ENCODE data around the gene CTDSPL. TPM values are rescaled to one million over a fixed set of nuclear protein-coding genes. Genes with fewer than 3 reads are reported as not detected.

CTDSPL gene
- total and polyA plus RNA-seq, 4 donors, result 8.4 to 17.2 (median 14.2) TPM

- no peak overlapping the region for H3K27ac ChIP-seq (ENCODE audit: low read depth in 1 of 2, low read length in 2 of 2)
- H3K9ac ChIP-seq (ENCODE audit: low read depth in 1 of 2, low read length in 2 of 2), result no peak overlapping the region
- DNase-seq (ENCODE audit: low spot score), result no peak
- no peak overlapping the region for H3K4me3 ChIP-seq (ENCODE audit: low read depth in 1 of 3, low read length in 3 of 3)
- no peaks in the 10 kb centered on the region for H3K27me3 ChIP-seq (ENCODE audit: control insufficient read depth in 4 of 4, insufficient read depth in 4 of 4, low read length in 3 of 4)
- 93% methylated on average over 3 of the region's 3 CpGs for WGBS
- H3K36me3 ChIP-seq (ENCODE audit: control insufficient read depth in 4 of 4, insufficient read depth in 3 of 4, low read depth in 1 of 4, low read length in 3 of 4), result no peaks in the 10 kb centered on the region
- H3K9me3 ChIP-seq (ENCODE audit: control insufficient read depth in 4 of 4, low read length in 3 of 4), result no peaks in the 10 kb centered on the region
- no peak for TF ChIP-seq CTCF (IDR thresholded peaks at IDR 0.05; ENCODE audit: low read depth, low read length, missing input control)
- TF ChIP-seq FOXA2 (IDR thresholded peaks at IDR 0.05), result no peak
- no peak for TF ChIP-seq REST (IDR thresholded peaks at IDR 0.05)
- no peak for TF ChIP-seq HNF4G (IDR thresholded peaks at IDR 0.05)
- TF ChIP-seq EGR1 (IDR thresholded peaks at IDR 0.05; ENCODE audit: low read depth in 2 of 2), result no peak
- TF ChIP-seq RXRA (IDR thresholded peaks at IDR 0.05), result no peak
- TF ChIP-seq ATF3 (IDR thresholded peaks at IDR 0.05), result no peak
- TF ChIP-seq MAX (IDR thresholded peaks at IDR 0.05), result no peak
- no peak for TF ChIP-seq FOXA1 (IDR thresholded peaks at IDR 0.05)
- TF ChIP-seq SP1 (IDR thresholded peaks at IDR 0.05), result no peak
- TF ChIP-seq GABPA (IDR thresholded peaks at IDR 0.05 in 1 of 2, conservative IDR thresholded peaks at IDR 0.05 in 1 of 2), result no peak
- no peak for TF ChIP-seq HNF4A (conservative IDR thresholded peaks at IDR 0.05)
- no peak for TF ChIP-seq YY1 (IDR thresholded peaks at IDR 0.05)
- TF ChIP-seq ZBTB33 (IDR thresholded peaks at IDR 0.05), result no peak
- TF ChIP-seq NR2F2 (IDR thresholded peaks at IDR 0.05), result no peak
- no peak for TF ChIP-seq JUND (IDR thresholded peaks at IDR 0.05)
- H3K4me1 ChIP-seq (ENCODE audit: control insufficient read depth in 4 of 4, insufficient read depth in 4 of 4, low read length in 3 of 4), result peaks cover 5 to 46% (median 37%) of the 10 kb centered on the region in 4 donors
These were observed 26.7 kb downstream of the CTDSPL start for GRCh38 chr3:37888421-37888820.

- no peak for DNase-seq (ENCODE audit: low spot score)
- Histone ChIP-seq H3K4me1 (ENCODE audit: control insufficient read depth in 4 of 4, insufficient read depth in 4 of 4, low read length in 3 of 4) (peaks cover 5 to 51% (median 35%) of the 10 kb centered on the region in 4 donors), H3K9me3 (ENCODE audit: control insufficient read depth in 4 of 4, low read length in 3 of 4) (no peaks in the 10 kb centered on the region), H3K4me3 (ENCODE audit: low read depth in 1 of 3, low read length in 3 of 3) (no peak overlapping the region), H3K9ac (ENCODE audit: low read depth in 1 of 2, low read length in 2 of 2) (no peak overlapping the region), H3K27me3 (ENCODE audit: control insufficient read depth in 4 of 4, insufficient read depth in 4 of 4, low read length in 3 of 4) (no peaks in the 10 kb centered on the region), H3K27ac (ENCODE audit: low read depth in 1 of 2, low read length in 2 of 2) (peak overlapping the region in 1 of 2 donors; percentile 5), H3K36me3 (ENCODE audit: control insufficient read depth in 4 of 4, insufficient read depth in 3 of 4, low read depth in 1 of 4, low read length in 3 of 4) (no peaks in the 10 kb centered on the region)
- WGBS, result 79% methylated on average over 5 of the region's 5 CpGs
- TF ChIP-seq JUND (IDR thresholded peaks at IDR 0.05) (no peak), TAF1 (conservative IDR thresholded peaks at IDR 0.05) (no peak), CTCF (IDR thresholded peaks at IDR 0.05; ENCODE audit: low read depth, low read length, missing input control) (no peak), RXRA (IDR thresholded peaks at IDR 0.05) (no peak), GABPA (IDR thresholded peaks at IDR 0.05 in 1 of 2, conservative IDR thresholded peaks at IDR 0.05 in 1 of 2) (no peak), YY1 (IDR thresholded peaks at IDR 0.05) (no peak), REST (IDR thresholded peaks at IDR 0.05) (no peak)
These were observed 28.8 kb downstream of the CTDSPL start for GRCh38 chr3:37890522-37890921.
